Neutrophil (primary cell): ENCODE data around the gene ZNF575.

Experiments used
- H3K27ac ChIP-seq: fragments of 200-600 bp; sonication (generic); 2 replicates; pipeline ENCODE4 v1.5.1; 2016; ENCODE audit warnings: mild to moderate bottlenecking, moderate library complexity
- H3K27me3 ChIP-seq: fragments of 200-600 bp; sonication (generic); 2 replicates; pipeline ENCODE4 v1.6.0; 2016; ENCODE audit warnings: mild to moderate bottlenecking
- H3K36me3 ChIP-seq: fragments of 200-600 bp; sonication (generic); 2 replicates; pipeline ENCODE4 v1.5.1; 2017
- H3K4me1 ChIP-seq, 2 experiments: fragments of 200-600 bp in 1 of 2; sonication (generic) in 1 of 2; 1 replicate in 1 of 2; 2 replicates in 1 of 2; pipeline versions ENCODE4 v1.5.1 to v1.6.1; 2013 to 2016; ENCODE audit warnings: low read depth in 1 of 2, low read length in 1 of 2, mild to moderate bottlenecking in 1 of 2, moderate library complexity in 1 of 2; ENCODE audit not compliant: control insufficient read depth in 1 of 2, insufficient read depth in 1 of 2
- H3K4me3 ChIP-seq, 2 experiments: fragments of 200-600 bp in 1 of 2; sonication (generic) in 1 of 2; 1 replicate in 1 of 2; 2 replicates in 1 of 2; pipeline ENCODE4 v1.5.1; 2013 to 2016; ENCODE audit warnings: low read depth in 1 of 2, low read length in 1 of 2, mild to moderate bottlenecking in 1 of 2, moderate library complexity in 1 of 2
- H3K9me3 ChIP-seq: fragments of 200-600 bp; sonication (generic); 2 replicates; pipeline ENCODE4 v1.5.1; 2016
- CTCF ChIP-seq: fragments of 200-600 bp; sonication (generic); IDR thresholded peaks from 2 replicates; pipeline ENCODE4 v1.5.1; 2016; ENCODE audit warnings: antibody characterized with exemption

Gene ZNF575

DNA sequence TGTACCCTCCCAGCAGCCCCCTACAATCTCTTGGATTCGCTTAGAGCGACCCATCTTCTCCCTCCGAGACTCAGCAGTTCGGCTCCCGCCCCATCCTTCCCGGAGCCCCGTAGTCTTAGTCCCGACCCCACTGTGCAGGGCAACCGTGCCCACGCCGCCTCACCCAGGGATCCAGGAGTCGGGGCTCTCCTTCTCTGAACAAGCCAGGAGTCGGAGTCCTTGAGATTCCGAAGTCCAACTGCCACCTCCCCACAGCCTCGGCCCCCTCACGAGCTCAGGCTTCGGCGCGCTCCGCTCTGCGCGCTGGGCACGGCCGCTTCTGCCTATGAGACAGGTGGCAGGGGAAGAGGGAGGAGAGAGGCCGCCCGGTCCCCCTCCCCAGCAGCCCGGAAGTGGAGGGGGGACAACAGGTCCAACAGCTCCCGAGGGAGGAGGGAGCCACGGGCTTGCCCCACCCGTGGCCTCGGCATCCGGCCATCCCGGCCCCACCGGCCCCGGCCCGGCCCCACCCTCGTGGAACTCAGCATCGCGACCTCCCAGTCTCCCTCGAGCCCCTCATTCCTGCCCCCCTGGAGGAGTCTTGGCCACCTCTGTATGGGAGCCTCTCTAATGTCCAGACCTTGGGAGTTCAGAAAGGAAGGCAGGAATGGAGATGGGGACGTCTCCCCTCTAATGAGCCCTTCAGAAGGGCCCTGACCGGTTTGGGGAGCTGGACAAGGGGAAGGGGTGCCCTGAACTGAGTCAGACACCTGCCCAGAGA lies 28.4 kb upstream of the ZNF575 start, which contains the start of gene PHLDB3:
Gene PHLDB3 (minus strand): TSS at position 321 of the 760 bp plus-strand sequence. CDS start 628 bp downstream, outside the sequence.
- H3K27ac ChIP-seq: peak within 1 kb of the TSS; percentile 58
- H3K36me3 ChIP-seq: peaks cover 34% of the 10 kb centered on the region
- no peak for TF ChIP-seq CTCF
- H3K9me3 ChIP-seq: no peaks in the 10 kb centered on the region
- peak within 1 kb of the TSS; percentile 65 to 90 for H3K4me3 ChIP-seq
- peaks cover 18% of the 10 kb centered on the region for H3K27me3 ChIP-seq
- peaks cover 10 to 15% of the 10 kb centered on the region in 2 experiments for H3K4me1 ChIP-seq

DNA sequence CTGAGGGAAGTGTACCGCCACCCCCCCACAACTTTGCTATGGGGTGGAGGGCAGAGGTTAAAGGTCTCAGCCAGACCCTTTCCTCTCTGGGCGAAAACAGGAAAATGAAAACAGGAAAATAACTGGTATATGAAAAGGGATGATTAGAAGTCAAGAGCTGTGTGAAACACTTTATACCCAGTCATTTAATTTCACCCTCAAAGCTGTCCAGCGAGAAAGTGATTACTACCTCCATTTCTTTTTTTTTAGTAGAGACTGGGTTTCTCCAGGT lies 27.9 kb upstream of the ZNF575 start:
- no peak for TF ChIP-seq CTCF
- Histone ChIP-seq H3K27me3 (peaks cover 18% of the 10 kb centered on the region), H3K27ac (no peak overlapping the region), H3K9me3 (no peaks in the 10 kb centered on the region), H3K36me3 (peaks cover 39% of the 10 kb centered on the region), H3K4me1 (peaks cover 10 to 15% of the 10 kb centered on the region in 2 experiments), H3K4me3 (no peak overlapping the region)

DNA sequence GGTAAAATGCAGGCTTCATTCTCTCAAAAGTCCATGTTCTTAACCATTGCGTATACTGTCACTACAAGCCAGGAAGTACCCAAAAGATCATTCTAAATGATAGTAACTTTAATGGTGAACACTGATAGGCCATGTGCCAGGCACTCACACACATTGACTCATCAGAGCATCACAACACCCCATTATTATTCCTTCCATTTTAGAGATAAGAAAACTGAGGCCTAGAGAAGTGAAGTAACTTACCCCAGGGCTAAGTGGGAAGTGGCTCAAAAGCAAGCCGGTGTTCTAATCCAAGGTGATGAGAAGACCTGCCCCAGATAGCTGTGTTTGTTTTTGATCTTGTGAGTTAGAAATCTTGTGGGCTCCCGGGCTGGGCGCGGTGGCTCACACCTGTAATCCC lies 27.0 kb upstream of the ZNF575 start:
- no peak for TF ChIP-seq CTCF
- H3K27ac ChIP-seq: no peak overlapping the region

GRCh38 chr19:43506629-43507028 lies 26.4 kb upstream of the ZNF575 start:
- Histone ChIP-seq H3K27me3 (peaks cover 18% of the 10 kb centered on the region), H3K9me3 (no peaks in the 10 kb centered on the region), H3K4me3 (no peak overlapping the region), H3K36me3 (peaks cover 52% of the 10 kb centered on the region), H3K27ac (no peak overlapping the region), H3K4me1 (peaks cover 10 to 15% of the 10 kb centered on the region in 2 experiments)
- no peak for TF ChIP-seq CTCF

More for the DNA sequence above, 27.0 kb upstream of the ZNF575 start:
- H3K27me3 ChIP-seq: peaks cover 18% of the 10 kb centered on the region
- no peaks in the 10 kb centered on the region for H3K9me3 ChIP-seq
- H3K4me3 ChIP-seq: no peak overlapping the region
- peaks cover 10 to 15% of the 10 kb centered on the region in 2 experiments for H3K4me1 ChIP-seq
- peaks cover 47% of the 10 kb centered on the region for H3K36me3 ChIP-seq

DNA sequence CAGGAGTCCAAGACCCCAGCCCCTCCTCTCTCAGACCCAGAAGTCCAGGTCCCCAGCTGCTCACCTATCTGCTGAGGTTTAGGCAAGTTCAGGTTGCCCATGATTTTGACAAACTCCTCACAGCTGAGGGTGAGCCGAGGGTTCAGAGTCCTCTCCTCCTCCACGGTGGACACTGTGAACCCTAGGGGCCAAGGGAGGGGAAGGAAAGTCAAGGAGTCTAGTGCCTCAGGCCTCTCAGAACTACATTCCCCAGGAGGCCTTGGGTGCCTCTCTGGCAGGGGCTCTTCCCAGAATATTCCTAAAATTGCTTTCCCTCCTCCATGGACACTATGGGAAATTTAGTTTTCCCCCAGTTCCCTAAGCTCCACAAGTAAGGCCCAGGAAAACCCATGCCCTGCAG lies 25.1 kb upstream of the ZNF575 start:
- no peaks in the 10 kb centered on the region for H3K9me3 ChIP-seq
- H3K27ac ChIP-seq: no peak overlapping the region
- no peak for TF ChIP-seq CTCF
- H3K4me3 ChIP-seq: no peak overlapping the region
- peaks cover 10 to 15% of the 10 kb centered on the region in 2 experiments for H3K4me1 ChIP-seq
- peaks cover 18% of the 10 kb centered on the region for H3K27me3 ChIP-seq
- H3K36me3 ChIP-seq: peaks cover 53% of the 10 kb centered on the region
